T-helper 2 cell treated with Interferon-gamma antibody and Interleukin-4, amounts not matched to agents 5 μg/mL and 100 μg/mL, for 36 hours (primary cell): ENCODE results near the gene TP53.

Experiments
- DNase-seq: peaks from one replicate; pipeline ENCODE4 v3.0.0; 2021; ENCODE audit warnings: low spot score
- H3K27ac Mint-ChIP-seq: one replicate; pipeline ENCODE4 v1.8.0; 2021; ENCODE audit warnings: mild to moderate bottlenecking, mixed read lengths
- H3K27me3 Mint-ChIP-seq: one replicate; pipeline ENCODE4 v1.8.0; 2021; ENCODE audit warnings: low read depth, mixed read lengths
- H3K36me3 Mint-ChIP-seq: one replicate; pipeline ENCODE4 v1.8.0; 2021; ENCODE audit warnings: low read depth, mixed read lengths
- H3K4me1 Mint-ChIP-seq: one replicate; pipeline ENCODE4 v1.8.0; 2021; ENCODE audit warnings: low read depth, mixed read lengths
- H3K4me3 Mint-ChIP-seq: one replicate; pipeline ENCODE4 v1.8.0; 2022; ENCODE audit warnings: mild to moderate bottlenecking, moderate library complexity, mixed read lengths
- H3K9me3 Mint-ChIP-seq: one replicate; pipeline ENCODE4 v1.8.0; 2021; ENCODE audit warnings: mixed read lengths

Gene TP53

DNA sequence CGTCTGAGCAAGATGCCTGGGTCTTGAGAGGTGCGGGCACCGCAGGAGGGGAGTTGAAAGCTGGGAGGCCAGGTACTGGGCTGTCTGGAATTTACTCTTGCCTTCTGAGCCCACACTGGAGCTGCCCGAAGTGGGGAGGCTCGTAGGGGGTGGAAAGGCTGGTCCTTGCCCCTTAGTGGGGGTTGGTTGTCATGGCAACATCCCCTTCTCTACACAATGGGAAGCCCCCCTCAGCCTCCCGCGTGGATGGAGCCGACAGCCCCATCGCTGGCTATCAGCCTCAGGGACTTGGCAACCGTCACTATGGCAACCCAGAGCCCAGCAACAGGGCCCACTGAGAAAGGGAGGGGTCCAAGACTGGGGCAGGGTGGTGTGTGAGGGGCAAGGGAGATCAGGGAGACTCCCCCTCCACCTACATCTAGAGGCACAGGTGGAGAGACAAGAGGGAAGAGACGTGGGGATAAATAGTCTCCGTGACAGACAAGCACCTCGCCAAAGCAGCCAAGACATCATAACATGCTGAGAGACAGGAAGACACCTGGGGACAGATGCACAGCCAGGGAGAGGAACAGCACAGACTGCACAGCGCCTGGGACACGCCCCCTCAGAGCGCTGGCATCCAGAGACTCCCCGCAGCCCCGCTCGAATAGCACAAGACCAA, 25.0 kb upstream of the TP53 start:
- Mint-ChIP-seq H3K27ac (no peak overlapping the region), H3K36me3 (no peaks in the 10 kb centered on the region), H3K4me3 (no peak overlapping the region), H3K9me3 (no peaks in the 10 kb centered on the region), H3K27me3 (peaks cover 51% of the 10 kb centered on the region), H3K4me1 (peaks cover 21% of the 10 kb centered on the region)
- no peak for DNase-seq

DNA sequence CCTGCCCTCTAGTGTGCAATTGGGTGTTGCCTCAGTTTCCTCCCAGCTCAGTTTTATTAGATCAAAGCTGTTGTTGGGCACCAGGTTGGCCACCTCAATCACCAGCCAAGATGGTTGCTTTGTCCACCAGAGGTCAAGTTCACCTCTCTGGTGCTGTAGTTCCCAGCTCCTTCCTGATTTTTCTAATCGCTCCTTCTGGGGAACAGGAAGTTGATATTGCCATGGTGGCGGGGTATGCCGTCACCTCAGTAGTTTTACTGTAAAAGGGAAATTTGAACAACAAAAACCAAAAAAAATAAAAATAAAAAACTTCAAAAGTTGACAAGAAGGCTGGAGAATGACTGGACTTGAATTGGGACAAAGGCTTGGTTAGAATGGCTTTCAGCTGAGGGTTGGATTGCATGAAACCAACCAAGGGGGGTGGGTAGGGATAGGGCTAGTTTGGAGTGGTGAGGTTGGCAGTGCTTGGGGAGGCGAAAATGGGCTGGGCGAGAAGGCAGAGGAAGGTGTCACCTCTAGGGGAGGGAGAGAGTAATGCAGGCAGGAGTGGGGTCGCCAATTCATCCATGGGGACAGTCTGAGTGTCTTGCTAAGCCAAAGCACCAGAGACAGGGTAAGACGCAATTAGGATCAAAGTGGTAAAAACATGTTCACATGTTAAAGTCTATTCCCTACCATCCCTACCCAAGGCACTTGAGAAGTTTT, 23.9 kb upstream of the TP53 start:
- Mint-ChIP-seq H3K27ac (no peak overlapping the region), H3K36me3 (no peaks in the 10 kb centered on the region), H3K4me1 (peaks cover 19% of the 10 kb centered on the region), H3K4me3 (no peak overlapping the region), H3K9me3 (no peaks in the 10 kb centered on the region), H3K27me3 (peaks cover 52% of the 10 kb centered on the region)
- no peak for DNase-seq

DNA sequence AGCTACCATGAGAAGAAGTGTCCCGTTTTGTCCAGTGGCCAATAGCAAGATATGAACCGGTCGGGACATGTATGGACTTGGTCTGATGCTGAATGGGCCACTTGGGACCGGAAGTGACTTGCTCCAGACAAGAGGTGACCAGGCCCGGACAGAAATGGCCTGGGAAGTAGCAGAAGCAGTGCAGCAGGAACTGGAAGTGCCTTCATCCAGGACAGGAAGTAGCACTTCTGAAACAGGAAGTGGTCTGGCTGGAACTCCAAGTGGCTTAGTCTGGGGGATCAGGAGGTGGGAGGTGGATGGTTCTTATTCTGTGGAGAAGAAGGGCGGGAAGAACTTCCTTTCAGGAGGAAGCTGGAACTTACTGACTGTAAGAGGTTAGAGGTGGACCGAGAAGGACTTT, 23.0 kb upstream of the TP53 start:
- no peaks in the 10 kb centered on the region for H3K36me3 Mint-ChIP-seq
- peaks cover 51% of the 10 kb centered on the region for H3K27me3 Mint-ChIP-seq
- no peak for DNase-seq
- H3K4me1 Mint-ChIP-seq: peaks cover 19% of the 10 kb centered on the region
- no peaks in the 10 kb centered on the region for H3K9me3 Mint-ChIP-seq
- H3K4me3 Mint-ChIP-seq: no peak overlapping the region
- no peak overlapping the region for H3K27ac Mint-ChIP-seq

DNA sequence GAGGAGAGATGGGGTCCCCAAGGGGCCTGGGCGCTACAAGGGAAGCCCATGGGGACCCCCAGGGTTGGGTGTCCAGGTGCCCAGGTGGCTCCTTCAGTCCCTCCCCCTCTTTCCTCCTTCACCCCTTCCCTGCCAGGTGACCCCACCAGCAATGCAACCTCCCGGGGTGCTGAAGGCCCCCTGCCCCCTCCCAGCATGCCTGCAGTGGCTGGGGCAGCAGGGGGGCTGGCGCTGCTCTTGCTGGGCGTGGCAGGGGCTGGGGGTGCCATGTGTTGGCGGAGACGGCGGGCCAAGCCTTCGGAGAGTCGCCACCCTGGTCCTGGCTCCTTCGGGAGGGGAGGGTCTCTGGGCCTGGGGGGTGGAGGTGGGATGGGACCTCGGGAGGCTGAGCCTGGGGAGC, 21.7 kb upstream of the TP53 start:
- H3K27me3 Mint-ChIP-seq: peaks cover 50% of the 10 kb centered on the region
- no peak overlapping the region for H3K27ac Mint-ChIP-seq
- peaks cover 24% of the 10 kb centered on the region for H3K4me1 Mint-ChIP-seq
- H3K36me3 Mint-ChIP-seq: no peaks in the 10 kb centered on the region
- no peak overlapping the region for H3K4me3 Mint-ChIP-seq
- DNase-seq: no peak
- H3K9me3 Mint-ChIP-seq: no peaks in the 10 kb centered on the region

DNA sequence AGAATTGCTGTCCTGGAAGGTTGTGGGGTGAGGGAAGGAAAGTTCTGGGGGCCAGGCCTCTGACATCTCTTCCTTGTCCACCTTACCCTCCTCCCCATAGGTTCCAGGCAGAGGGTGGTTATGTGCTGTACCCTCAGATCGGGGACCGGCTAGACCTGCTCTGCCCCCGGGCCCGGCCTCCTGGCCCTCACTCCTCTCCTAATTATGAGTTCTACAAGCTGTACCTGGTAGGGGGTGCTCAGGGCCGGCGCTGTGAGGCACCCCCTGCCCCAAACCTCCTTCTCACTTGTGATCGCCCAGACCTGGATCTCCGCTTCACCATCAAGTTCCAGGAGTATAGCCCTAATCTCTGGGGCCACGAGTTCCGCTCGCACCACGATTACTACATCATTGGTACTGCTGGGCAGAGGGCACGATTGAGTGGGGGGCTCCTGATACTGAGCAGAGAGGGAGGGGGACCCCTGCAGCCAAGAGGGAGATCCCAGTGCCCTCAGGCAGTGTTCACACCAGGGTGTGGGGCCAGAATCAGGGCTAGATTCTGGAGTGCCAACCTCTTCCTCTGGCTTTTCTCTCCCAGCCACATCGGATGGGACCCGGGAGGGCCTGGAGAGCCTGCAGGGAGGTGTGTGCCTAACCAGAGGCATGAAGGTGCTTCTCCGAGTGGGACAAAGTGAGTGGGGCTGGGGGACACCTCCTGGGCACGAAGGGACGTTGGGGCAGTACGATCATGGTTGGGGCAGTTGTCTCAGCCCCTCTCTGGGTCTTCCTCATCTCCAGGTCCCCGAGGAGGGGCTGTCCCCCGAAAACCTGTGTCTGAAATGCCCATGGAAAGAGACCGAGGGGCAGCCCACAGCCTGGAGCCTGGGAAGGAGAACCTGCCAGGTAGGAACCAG, 20.8 kb upstream of the TP53 start:
- DNase-seq: no peak
- H3K9me3 Mint-ChIP-seq: no peaks in the 10 kb centered on the region
- H3K4me3 Mint-ChIP-seq: no peak overlapping the region
- peaks cover 5% of the 10 kb centered on the region for H3K36me3 Mint-ChIP-seq
- peaks cover 25% of the 10 kb centered on the region for H3K4me1 Mint-ChIP-seq
- H3K27me3 Mint-ChIP-seq: peaks cover 51% of the 10 kb centered on the region
- no peak overlapping the region for H3K27ac Mint-ChIP-seq

DNA sequence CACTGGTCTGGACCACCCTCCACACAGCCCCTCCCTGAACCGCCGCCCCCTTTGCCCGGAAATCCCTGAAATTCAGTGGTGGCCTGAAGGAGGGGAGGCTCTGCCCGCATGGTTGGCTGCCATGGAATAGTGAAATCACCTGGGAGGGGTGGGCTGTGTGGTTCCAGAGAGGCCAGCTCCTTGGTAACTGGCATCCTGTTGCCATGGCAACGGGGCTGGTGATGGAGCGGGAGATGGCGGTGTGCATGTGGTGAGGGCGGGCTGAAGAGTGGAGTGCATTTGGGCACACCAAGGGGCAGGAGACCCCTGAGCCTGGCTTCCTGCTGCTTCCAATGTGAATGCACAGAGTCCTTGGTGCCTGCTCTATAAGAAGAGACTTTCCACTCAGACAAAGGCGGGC, 20.2 kb upstream of the TP53 start:
- no peak for DNase-seq
- H3K4me3 Mint-ChIP-seq: no peak overlapping the region
- peaks cover 24% of the 10 kb centered on the region for H3K4me1 Mint-ChIP-seq
- peaks cover 8% of the 10 kb centered on the region for H3K36me3 Mint-ChIP-seq
- H3K27ac Mint-ChIP-seq: no peak overlapping the region
- peaks cover 46% of the 10 kb centered on the region for H3K27me3 Mint-ChIP-seq
- H3K9me3 Mint-ChIP-seq: no peaks in the 10 kb centered on the region

DNA sequence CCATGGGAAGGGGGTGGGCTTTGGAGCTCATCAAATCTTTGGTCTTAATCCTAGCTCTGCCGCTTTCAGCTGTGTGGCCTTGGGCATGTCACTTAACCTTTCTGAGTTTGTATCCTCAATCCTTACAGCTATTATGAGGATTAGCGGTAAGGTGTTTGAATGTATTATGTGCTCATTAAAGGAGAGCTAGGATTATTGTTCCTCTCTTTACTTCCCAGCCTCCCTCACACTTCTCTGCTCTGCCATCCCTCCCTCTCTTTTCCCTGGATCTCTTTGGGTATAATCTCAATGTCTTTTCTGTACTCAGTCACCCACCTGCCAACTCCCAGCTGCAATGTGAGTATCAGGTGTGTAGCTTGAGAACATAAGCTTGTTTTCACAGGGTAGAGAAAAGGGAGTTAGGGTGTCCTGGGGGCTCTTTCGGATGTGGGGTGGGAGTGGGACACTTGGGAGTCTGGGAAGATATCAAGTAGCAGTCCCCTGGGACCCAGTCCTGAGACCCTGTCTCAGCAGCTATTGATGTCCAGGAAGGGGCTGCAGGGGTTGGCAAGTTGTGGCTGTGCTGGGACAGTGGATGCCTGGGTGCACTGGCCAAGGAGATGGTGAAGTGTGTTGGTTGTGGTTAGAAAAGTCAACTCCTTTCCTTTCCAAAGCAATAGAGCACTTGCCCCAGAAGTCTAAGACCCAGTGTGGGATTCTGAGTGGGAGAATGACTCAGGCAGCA, 19.5 kb upstream of the TP53 start:
- Mint-ChIP-seq H3K27me3 (peaks cover 44% of the 10 kb centered on the region), H3K27ac (no peak overlapping the region), H3K4me1 (peaks cover 22% of the 10 kb centered on the region), H3K36me3 (peaks cover 11% of the 10 kb centered on the region), H3K9me3 (no peaks in the 10 kb centered on the region), H3K4me3 (no peak overlapping the region)
- DNase-seq: no peak

DNA sequence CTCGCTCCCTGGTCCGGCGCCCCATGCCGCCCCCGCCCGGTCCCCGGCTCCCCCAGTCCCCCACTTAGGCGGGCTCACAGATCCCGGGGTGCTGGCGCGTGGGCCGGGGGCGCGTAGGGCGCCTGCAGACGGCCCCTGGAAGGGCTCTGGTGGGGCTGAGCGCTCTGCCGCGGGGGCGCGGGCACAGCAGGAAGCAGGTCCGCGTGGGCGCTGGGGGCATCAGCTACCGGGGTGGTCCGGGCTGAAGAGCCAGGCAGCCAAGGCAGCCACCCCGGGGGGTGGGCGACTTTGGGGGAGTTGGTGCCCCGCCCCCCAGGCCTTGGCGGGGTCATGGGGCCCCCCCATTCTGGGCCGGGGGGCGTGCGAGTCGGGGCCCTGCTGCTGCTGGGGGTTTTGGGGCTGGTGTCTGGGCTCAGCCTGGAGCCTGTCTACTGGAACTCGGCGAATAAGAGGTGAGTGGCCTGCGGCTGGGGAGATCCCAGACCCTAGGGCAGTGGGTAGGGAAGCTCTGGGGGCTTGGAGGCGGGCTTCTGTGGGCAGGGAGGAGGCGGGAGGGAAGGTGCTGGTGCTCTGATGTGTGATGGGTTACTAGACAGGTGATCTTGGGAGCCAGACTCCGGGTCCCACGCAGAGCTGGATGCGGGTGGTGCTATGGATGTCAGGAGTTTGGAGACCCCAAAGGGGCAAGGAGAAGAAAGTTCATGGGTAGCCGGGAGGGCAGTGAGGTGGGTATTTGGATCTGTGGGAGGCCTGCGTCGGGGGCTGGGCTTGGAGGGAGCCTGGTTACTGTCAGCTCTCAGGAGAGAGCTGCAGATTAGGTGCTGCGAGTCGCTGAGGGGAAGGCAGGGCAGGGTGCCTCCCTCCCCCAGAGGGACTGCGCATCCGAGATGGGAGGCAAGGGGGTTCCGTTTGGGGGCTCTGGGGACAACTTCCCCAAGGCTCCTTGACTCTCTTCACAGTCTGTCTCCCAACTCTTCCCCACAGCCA, 18.3 kb upstream of the TP53 start:
- Mint-ChIP-seq H3K4me1 (peaks cover 16% of the 10 kb centered on the region), H3K36me3 (peaks cover 13% of the 10 kb centered on the region), H3K4me3 (no peak overlapping the region), H3K9me3 (no peaks in the 10 kb centered on the region), H3K27ac (no peak overlapping the region), H3K27me3 (peaks cover 39% of the 10 kb centered on the region)
- DNase-seq: no peak

DNA sequence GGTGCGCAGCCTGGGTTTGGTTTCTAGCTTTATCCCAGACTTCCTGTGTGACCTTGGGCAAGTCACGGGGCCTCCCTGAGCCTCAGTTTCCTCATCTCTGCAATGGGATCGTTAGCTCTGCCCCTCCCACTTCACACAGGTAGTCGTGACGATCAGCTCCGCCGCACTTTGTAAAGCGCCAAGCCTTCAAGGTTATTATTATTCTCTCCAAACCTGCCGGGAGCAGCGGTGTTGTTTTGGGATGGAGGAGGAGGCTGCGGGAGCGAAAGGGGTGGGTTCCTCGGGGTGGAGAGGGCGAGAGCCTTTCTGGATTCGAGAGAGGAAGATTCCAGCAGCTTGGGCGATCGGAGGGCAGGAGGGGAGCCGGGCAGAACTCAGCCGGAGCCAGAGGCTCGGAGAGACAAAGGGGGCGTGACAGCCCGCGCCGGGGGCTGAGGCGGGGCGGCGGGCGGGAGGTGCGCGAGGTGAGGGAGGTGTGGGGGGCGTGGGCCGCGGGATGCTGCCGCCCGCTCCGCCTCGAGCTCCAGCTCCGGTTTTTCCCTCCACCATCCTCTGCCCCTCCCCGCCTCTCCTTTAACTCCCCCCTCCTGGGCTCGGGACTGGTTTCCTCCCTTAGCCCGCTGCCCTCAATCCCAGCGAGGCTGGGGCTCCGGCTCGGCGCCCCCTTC, 17.4 kb upstream of the TP53 start, which contains the start of gene EFNB3:
Gene EFNB3 (plus strand): TSS at position 602 of the 668 bp plus-strand sequence. CDS start 397 bp downstream, outside the sequence.
- H3K9me3 Mint-ChIP-seq: no peaks in the 10 kb centered on the region
- H3K27ac Mint-ChIP-seq: no peak within 1 kb of the TSS
- peaks cover 39% of the 10 kb centered on the region for H3K27me3 Mint-ChIP-seq
- H3K4me3 Mint-ChIP-seq: peak within 1 kb of the TSS; percentile 54
- no peak for DNase-seq
- H3K36me3 Mint-ChIP-seq: peaks cover 15% of the 10 kb centered on the region
- H3K4me1 Mint-ChIP-seq: peaks cover 10% of the 10 kb centered on the region

DNA sequence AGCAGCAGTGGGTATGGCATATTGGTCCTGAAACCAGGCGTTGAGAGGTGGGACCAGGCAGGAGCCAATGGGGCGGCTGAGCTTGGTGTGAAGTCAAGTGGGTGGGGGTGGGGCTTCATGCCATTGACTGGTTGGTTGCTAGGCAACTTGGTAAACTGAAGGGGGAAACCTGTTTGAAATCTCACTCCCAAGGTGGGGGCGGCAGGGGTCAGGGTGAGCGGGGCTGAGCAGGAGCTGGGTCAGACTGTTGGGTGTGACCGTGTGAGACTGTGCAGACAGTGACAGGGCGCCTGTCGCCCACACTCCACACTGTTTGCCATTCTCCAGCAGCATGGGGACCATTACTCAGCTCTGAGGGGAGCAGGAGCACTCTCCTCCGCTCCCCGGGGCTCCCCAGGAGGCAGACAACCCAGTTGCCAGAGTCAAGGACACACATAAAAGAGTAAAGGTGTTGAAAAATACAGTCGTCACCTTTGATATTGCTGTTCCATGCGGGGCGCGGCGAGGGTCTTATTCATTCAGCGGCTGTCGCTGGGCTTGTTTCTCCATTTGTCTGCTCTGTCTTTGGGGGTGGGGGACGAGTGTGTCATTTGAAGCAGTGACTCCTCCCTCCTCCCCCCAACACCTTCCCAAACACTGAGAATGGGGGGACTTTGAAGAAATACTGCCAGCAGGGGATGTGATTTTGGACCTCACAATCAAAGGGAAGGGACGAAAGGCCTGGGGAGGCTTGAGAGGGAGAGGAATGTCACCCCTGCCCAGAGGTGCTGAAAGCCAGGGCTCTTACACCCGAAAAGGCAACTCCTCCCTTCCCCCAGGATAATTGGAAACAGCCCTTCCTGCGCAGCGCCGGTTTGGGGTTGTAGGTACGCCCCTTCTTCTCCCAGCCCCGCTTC, 16.5 kb upstream of the TP53 start:
- DNase-seq: no peak
- H3K36me3 Mint-ChIP-seq: peaks cover 15% of the 10 kb centered on the region
- peaks cover 10% of the 10 kb centered on the region for H3K4me1 Mint-ChIP-seq
- H3K27me3 Mint-ChIP-seq: peaks cover 39% of the 10 kb centered on the region
- H3K27ac Mint-ChIP-seq: no peak overlapping the region
- no peaks in the 10 kb centered on the region for H3K9me3 Mint-ChIP-seq
- H3K4me3 Mint-ChIP-seq: no peak overlapping the region

DNA sequence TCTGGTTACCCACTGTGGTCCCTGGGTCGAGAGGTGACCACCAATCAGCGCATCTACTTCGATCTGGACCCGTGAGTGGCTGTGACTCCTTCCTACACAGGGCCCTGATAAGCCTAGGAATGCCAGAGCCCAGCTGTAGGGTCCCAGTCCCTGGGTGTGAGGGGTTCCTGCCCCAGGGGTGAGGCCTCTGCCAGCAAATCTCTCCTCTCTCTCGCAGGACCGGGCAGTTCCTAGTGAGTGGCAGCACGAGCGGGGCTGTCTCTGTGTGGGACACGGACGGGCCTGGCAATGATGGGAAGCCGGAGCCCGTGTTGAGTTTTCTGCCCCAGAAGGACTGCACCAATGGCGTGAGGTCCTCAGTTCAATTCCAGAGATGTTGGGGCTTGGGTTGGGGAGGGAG, 15.5 kb upstream of the TP53 start:
- Mint-ChIP-seq H3K4me1 (peaks cover 10% of the 10 kb centered on the region), H3K4me3 (no peak overlapping the region), H3K27ac (no peak overlapping the region), H3K27me3 (peaks cover 37% of the 10 kb centered on the region), H3K36me3 (peaks cover 17% of the 10 kb centered on the region), H3K9me3 (no peaks in the 10 kb centered on the region)
- DNase-seq: no peak

DNA sequence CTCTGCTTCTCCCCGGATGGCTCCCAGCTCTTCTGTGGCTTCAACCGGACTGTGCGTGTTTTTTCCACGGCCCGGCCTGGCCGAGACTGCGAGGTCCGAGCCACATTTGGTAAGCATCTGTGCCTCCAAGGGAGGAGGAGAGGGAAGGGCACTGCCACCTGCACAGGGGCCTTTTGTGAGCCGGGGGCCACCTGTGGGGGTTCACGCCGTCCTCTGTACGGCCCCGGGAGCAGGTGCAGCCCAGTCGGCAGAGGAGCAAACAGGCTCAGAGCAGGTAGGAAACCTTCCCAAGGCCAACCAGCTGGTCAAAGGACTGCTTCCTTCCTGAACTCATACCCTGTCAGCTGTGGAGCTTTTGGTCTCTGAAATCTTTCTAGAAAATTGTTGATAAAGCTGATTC, 14.4 kb upstream of the TP53 start:
- Mint-ChIP-seq H3K9me3 (no peaks in the 10 kb centered on the region), H3K36me3 (peaks cover 17% of the 10 kb centered on the region), H3K4me1 (peaks cover 10% of the 10 kb centered on the region), H3K27ac (no peak overlapping the region), H3K4me3 (no peak overlapping the region), H3K27me3 (peaks cover 28% of the 10 kb centered on the region)
- DNase-seq: no peak
